Spinal cord (tissue), 10 donors: ENCODE results near the gene ZMYM1. TPM values are rescaled to one million over a fixed set of nuclear protein-coding genes. Genes with fewer than 3 reads are reported as not detected.

Experiments
- DNase-seq, 6 donors: peaks; one replicate each; pipeline versions ENCODE4 v3.0.0 to v3.0.0-alpha.2; 2013 to 2015; ENCODE audit warnings: low spot score in 6 of 6, low read depth in 4 of 6
- H3K27ac ChIP-seq: one replicate; pipeline ENCODE4 v1.5.1; 2013; ENCODE audit warnings: low read depth, low read length, control low read depth
- H3K27me3 ChIP-seq: one replicate; pipeline ENCODE4 v1.6.1; 2013; ENCODE audit warnings: low read length; ENCODE audit not compliant: control insufficient read depth, insufficient read depth
- H3K36me3 ChIP-seq: one replicate; pipeline ENCODE4 v1.6.1; 2013; ENCODE audit warnings: low read length; ENCODE audit not compliant: control insufficient read depth, insufficient read depth
- H3K4me1 ChIP-seq: one replicate; pipeline ENCODE4 v1.6.1; 2013; ENCODE audit warnings: low read length; ENCODE audit not compliant: control insufficient read depth, insufficient read depth
- H3K4me3 ChIP-seq: one replicate; pipeline ENCODE4 v1.5.1; 2013; ENCODE audit warnings: low read depth, low read length, control low read depth
- H3K9me3 ChIP-seq: one replicate; pipeline ENCODE4 v1.6.1; 2013; ENCODE audit warnings: low read length; ENCODE audit not compliant: control insufficient read depth, insufficient read depth
- WGBS: methylation state at CpG from one replicate; pipeline ENCODE4 v1.1.5; 2013; ENCODE audit warnings: missing lambda C conversion rate; ENCODE audit not compliant: insufficient coverage; 5-methylcytosine and 5-hydroxymethylcytosine counted together
- long read RNA-seq, 4 donors: transcript quantifications; one replicate each; lab custom pipeline, GENCODE V29; 2026
- polyA plus RNA-seq, 2 donors: library from polyadenylated mRNA; unstranded; fragments of 120-200 nt; gene quantifications; one replicate each; pipeline ENCODE4 v1.2.1, GENCODE V29; 2013; ENCODE audit not compliant: insufficient read length in 2 of 2
- total RNA-seq, 2 donors: library from RNA; depleted of rRNA in 1 of 2; stranded (reverse); fragments of 120-200 nt in 1 of 2; fragments of >200 nt in 1 of 2; gene quantifications; one replicate each; pipeline versions ENCODE4 v1.2.3 to v1.2.4, GENCODE V29; 2013 to 2014
- donor health status: healthy.

Gene ZMYM1
- total RNA-seq (10 to 100 TPM; 17.3 to 38.8 TPM), polyA plus RNA-seq (10 to 100 TPM; 12.6 to 15.0 TPM)
- long read RNA-seq, donor 1, full-length matches to known transcripts = 1 of 1 reads
- long read RNA-seq, donor 1, partial matches to known transcripts = 0 of 1 reads
- long read RNA-seq, donor 1, other reads (novel, unspliced or antisense) = 0 of 1 reads
- long read RNA-seq, donor 2 = 0 reads
- long read RNA-seq, donor 3 = 0 reads
- long read RNA-seq, donor 4 = 0 reads

DNA sequence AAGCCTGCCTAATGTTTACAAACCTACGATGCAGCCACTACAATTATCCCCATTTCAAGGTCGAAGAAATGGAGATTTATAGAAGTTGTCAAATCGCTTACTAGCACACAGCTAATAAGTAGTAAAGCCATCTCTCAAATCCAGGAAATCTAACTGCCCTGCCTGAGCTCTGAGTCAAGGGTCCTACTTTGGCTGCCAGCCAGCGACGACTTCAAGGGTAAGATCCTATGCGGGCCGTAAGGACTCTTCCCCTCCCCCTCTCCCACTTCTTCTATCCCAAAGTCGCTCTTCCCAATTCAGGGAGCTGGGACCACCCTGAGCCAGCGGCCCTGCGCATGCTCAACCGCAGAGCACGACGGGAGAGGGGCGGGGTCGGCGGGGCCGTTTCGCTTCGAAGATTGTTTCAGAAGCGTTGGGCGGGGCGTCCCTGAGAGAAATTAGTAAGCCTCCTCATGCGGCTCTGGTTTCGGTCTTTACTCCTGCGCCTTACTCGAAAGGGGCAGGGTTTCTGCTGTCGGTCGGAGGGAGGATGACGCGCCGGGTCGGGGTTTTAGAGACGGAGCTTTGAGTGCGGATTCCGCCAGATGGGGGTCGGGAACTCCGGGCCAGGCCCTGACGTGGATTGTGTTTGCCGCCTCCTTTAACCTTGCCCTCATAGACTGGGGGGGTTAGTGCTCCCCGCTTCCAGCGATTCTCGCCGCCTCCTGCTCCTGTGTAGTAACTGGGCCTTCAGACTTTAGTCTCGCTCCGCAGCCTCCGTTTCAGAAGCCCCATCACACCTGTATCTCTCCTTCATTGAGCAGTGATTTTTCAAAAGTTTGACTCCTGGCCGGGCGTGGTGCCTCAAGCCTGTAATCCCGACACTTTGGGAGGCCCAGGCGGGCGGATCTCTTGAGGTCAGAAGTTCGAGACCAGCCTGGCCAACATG lies at the start of gene ZMYM1:
ZMYM1 (plus strand) TSS at position 383 of the 928 bp plus-strand sequence. CDS start 14,603 bp downstream, outside the sequence.
- WGBS = under 1% methylated on average over 45 of the region's 52 CpGs
- Histone ChIP-seq H3K4me1 (peaks cover 12% of the 10 kb centered on the region), H3K27me3 (no peaks in the 10 kb centered on the region), H3K9me3 (peaks cover 4% of the 10 kb centered on the region), H3K27ac (peak within 1 kb of the TSS; percentile 92), H3K36me3 (no peaks in the 10 kb centered on the region), H3K4me3 (peak within 1 kb of the TSS; percentile 85)
- peak; percentile 69 to 97 (median 84) for DNase-seq

DNA sequence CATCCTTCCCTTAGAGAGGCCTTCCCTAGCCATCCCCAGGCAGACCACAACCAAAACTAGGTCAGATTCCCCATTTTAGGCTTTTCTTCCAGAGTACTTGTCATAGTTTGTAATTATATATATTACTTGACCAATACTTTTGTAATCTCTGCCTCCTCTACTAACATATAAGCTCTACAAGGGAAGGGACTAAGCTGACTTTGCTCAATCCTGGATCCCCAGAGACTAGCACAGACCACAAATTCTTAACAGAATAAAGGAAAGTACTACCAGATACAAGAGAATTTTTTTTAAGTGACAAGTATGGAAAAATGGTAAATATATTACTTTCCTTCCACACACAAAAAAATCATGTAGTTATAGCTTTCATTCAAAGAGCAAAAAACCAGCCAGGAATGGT lies 49.4 kb upstream of the ZMYM1 start:
- no peak for DNase-seq
- Histone ChIP-seq H3K27ac (no peak overlapping the region), H3K4me3 (no peak overlapping the region), H3K4me1 (peaks cover 5% of the 10 kb centered on the region), H3K9me3 (peaks cover 5% of the 10 kb centered on the region), H3K36me3 (no peaks in the 10 kb centered on the region), H3K27me3 (peaks cover 2% of the 10 kb centered on the region)

DNA sequence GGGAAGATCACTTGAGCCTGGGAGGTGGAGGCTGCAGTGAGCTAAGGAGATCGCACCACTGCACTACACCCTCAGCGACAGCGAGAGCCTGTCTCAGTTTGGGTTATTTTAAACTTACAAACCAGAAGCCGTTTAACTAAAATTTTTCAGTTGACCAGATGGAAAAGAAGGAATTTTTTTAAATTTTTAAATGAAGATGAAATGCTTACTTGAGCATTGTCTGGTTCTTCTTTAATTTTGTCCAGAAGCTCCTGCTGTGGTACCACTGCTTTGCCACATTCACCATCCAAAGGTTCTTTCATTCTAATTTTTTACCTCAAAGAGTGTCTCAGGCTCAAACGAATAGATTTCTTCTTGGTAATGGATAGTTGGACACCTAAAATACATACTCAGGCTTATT lies 48.8 kb upstream of the ZMYM1 start:
- no CpG with 5 or more reads among the region's 5 CpGs for WGBS
- Histone ChIP-seq H3K27ac (peak overlapping the region; percentile 98), H3K4me1 (peaks cover 5% of the 10 kb centered on the region), H3K27me3 (peaks cover 2% of the 10 kb centered on the region), H3K4me3 (no peak overlapping the region), H3K9me3 (peaks cover 5% of the 10 kb centered on the region), H3K36me3 (no peaks in the 10 kb centered on the region)
- no peak for DNase-seq

DNA sequence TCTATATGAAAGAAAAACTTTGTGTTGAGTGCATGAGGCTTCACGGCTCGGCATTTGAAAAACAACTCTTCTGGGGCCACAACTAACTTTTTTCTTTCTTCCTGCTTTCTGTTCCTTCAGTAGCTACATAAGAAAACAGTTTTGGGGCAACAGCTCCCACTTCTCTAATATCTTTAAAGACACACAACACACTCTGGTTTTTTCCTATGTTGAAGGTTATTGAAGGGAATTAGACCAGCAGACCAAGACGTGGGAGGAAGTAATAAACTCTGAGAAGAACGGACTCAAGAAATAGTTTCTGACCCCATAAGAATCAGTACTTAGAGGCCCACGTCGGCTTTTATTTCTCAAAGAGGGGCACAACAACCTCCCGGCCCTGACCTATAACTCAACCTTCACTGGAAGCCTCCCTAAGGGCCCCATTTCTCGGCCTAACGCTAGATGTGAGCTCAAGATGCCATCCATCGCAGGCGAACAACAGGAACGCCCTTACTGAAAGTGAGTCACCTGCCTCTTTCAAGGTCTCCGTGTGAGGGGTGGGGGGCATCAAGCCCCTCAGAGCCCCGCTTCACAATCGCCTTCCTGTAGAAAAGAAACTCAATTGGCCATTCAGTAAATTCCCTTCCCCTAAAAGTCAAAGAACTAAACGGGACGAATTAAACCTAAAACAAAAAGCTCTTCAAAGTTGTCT lies 48.3 kb upstream of the ZMYM1 start:
- Histone ChIP-seq H3K27ac (peak overlapping the region; percentile 98), H3K27me3 (peaks cover 2% of the 10 kb centered on the region), H3K4me3 (peak overlapping the region; percentile 84), H3K9me3 (peaks cover 5% of the 10 kb centered on the region), H3K36me3 (no peaks in the 10 kb centered on the region), H3K4me1 (peaks cover 5% of the 10 kb centered on the region)
- no peak for DNase-seq
- WGBS = 0% methylated on average over 6 of the region's 17 CpGs

DNA sequence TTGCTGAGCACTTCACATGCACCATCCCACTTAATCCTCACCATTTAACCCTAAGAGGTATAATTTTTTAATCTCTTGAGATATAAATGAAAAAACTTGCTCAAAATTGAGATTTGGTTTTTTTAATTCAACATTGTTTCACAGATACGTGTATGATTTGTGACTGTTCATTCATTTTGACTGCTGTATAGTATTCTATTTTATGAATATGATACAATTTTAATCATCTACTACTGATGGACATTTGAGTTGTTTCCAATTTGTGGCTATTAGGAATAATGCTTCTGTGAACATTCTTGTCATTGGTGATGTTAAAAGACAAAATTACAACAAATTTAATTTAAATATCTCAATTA lies 46.8 kb upstream of the ZMYM1 start:
- Histone ChIP-seq H3K36me3 (no peaks in the 10 kb centered on the region), H3K4me1 (peaks cover 5% of the 10 kb centered on the region), H3K9me3 (peaks cover 5% of the 10 kb centered on the region), H3K27ac (peak overlapping the region; percentile 98), H3K4me3 (peak overlapping the region; percentile 84), H3K27me3 (peaks cover 2% of the 10 kb centered on the region)
- no CpG with 5 or more reads among the region's 1 CpG for WGBS
- no peak for DNase-seq

DNA sequence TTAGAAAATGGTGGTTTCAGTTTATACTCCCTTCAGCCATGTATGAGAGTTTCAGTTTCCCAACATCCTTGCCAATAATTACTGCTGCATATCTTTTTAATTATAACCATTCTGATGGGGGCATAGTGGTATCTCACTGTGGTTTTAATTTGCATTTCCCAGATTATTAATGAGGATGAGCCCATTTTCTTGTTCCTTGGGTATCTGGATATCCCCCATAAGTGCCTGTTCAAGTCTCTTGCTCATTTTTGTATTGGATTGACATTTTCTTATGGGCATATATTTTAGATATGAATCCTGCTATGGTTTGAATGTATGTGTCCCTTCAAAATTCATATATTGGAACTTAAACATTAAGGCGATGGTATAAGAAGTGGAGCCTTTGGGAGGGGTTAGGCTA lies 45.8 kb upstream of the ZMYM1 start:
- no peak overlapping the region for H3K27ac ChIP-seq
- H3K9me3 ChIP-seq = peaks cover 5% of the 10 kb centered on the region
- H3K4me1 ChIP-seq = peaks cover 5% of the 10 kb centered on the region
- no peak for DNase-seq
- H3K4me3 ChIP-seq = no peak overlapping the region
- whole genome bisulfite sequencing = no CpG with 5 or more reads among the region's 1 CpG
- no peaks in the 10 kb centered on the region for H3K36me3 ChIP-seq
- peaks cover 2% of the 10 kb centered on the region for H3K27me3 ChIP-seq

DNA sequence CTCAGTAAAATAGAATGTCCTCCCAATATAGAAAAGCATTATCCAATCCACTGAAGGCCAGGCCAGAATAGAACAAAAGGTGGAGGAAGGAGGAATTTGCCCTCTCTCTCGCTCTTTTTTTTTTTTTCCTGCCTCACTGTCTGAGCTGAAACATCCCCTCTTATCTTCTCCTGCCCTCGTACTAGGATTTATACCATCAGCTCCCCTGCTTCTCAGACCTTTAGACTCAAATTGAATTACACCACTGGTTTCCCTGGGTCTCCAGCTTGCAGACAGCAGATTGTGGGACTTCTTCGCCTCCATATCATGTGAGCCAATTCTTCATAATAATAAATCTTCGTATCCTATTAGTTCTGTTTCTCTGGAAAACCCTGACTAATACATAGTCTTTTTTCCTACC lies 42.6 kb upstream of the ZMYM1 start:
- Histone ChIP-seq H3K27ac (no peak overlapping the region), H3K4me1 (no peaks in the 10 kb centered on the region), H3K36me3 (no peaks in the 10 kb centered on the region), H3K4me3 (no peak overlapping the region), H3K9me3 (peaks cover 5% of the 10 kb centered on the region), H3K27me3 (peaks cover 2% of the 10 kb centered on the region)
- DNase-seq = no peak
- WGBS = 65% methylated on average over 3 of the region's 4 CpGs

DNA sequence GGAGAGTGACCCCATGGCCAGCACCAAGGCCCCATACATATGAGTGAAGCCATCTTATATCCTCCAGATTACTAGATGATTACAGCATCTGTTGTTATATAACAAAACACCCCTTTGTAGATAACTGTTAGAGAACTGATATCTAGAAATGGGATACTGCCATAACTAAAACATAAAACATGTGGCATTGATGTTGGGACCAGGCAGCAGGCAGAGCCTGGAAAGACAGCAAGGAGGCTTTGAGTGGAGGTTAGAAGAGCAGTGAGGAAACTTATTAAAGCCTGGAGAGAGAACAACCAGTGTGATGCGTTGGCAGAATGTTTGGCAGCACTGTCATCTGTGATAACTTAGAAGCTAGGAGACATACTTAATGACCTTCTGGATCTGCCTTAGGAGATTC lies 42.0 kb upstream of the ZMYM1 start:
- H3K27me3 ChIP-seq = peaks cover 2% of the 10 kb centered on the region
- H3K27ac ChIP-seq = no peak overlapping the region
- no peak for DNase-seq
- peaks cover 5% of the 10 kb centered on the region for H3K9me3 ChIP-seq
- H3K4me3 ChIP-seq = no peak overlapping the region
- WGBS = 90% methylated on average over 1 of the region's 1 CpG
- no peaks in the 10 kb centered on the region for H3K4me1 ChIP-seq
- no peaks in the 10 kb centered on the region for H3K36me3 ChIP-seq

DNA sequence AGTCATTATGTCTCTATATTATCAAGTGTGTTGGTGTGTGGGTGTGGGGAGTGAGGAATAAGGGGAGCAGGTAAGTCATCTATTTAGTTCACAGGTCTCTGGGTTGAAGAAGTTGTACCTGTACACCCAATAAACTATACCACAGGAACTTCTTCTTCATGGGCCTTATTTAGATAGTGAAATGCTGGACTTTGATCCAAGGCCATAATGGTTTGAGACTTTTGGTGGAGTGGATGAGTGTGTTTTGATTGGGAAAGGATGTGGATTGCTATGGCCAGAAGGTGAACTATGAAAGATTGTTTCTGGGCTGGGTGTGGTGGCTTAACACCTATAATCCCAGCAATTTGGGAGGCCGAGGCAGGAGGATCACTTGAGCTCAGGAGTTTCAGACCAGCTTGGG lies 40.5 kb upstream of the ZMYM1 start:
- Histone ChIP-seq H3K36me3 (no peaks in the 10 kb centered on the region), H3K9me3 (peaks cover under 1% of the 10 kb centered on the region), H3K4me1 (no peaks in the 10 kb centered on the region), H3K27me3 (no peaks in the 10 kb centered on the region), H3K4me3 (no peak overlapping the region), H3K27ac (no peak overlapping the region)
- 83% methylated on average over 1 of the region's 1 CpG for WGBS
- no peak for DNase-seq
